Measurements from ENCODE around the gene RHBDL2. TPM values are rescaled to one million over a fixed set of nuclear protein-coding genes. Genes with fewer than 3 reads are reported as not detected.
"Not testable (repeated sequence)": the region's sequence is repeated elsewhere in the genome, so short reads cannot be mapped to it uniquely, and the experiment has no call there.

RHBDL2 gene
- total and polyA plus RNA-seq, 2 of the 4 experiments (the other 2 are of a cell fraction) = 0.36 to 0.38 TPM

GRCh38 chr1:38845088-38845487 is 96.5 kb downstream of the RHBDL2 start:
- H3K4me2 ChIP-seq (ENCODE audit: low read depth, low read length) = not testable (repeated sequence)

More at GRCh38 chr1:38845088-38845487, 96.5 kb downstream of the RHBDL2 start:
- H3K9me3 ChIP-seq (ENCODE audit: control insufficient read depth, insufficient read depth, low read length); in situ Hi-C loops (cut with MboI; ENCODE audit: low sequenced_read_pairs); H3K27me3 ChIP-seq (ENCODE audit: control insufficient read depth, insufficient read depth, low read length); H2BK120ac ChIP-seq (ENCODE audit: low read depth, low read length); H2BK20ac ChIP-seq (ENCODE audit: low read depth, low read length); H3K9ac ChIP-seq (ENCODE audit: low read depth, low read length); H4K91ac ChIP-seq (ENCODE audit: insufficient read depth, low read depth, low read length); H3K4me1 ChIP-seq (ENCODE audit: control insufficient read depth, insufficient read depth, low read length); H2AK9ac ChIP-seq (replicated peaks; ENCODE audit: low read depth, low read length, poor library complexity); H3K18ac ChIP-seq (ENCODE audit: low read depth, low read length); H3K9me1 ChIP-seq (ENCODE audit: insufficient read depth, low read length); H3K79me1 ChIP-seq (ENCODE audit: low read depth in 1 of 2, low read length in 2 of 2); H3K27ac ChIP-seq (ENCODE audit: insufficient read depth, low read length); intact Hi-C loops (cut with micrococcal nuclease); H3K4me3 ChIP-seq (ENCODE audit: insufficient read depth, low read depth, low read length); H2AFZ ChIP-seq (replicated peaks; ENCODE audit: low read length, poor library complexity); H3K23ac ChIP-seq (ENCODE audit: low read depth, low read length); H3K4ac ChIP-seq (ENCODE audit: low read depth, low read length); H4K20me1 ChIP-seq (ENCODE audit: insufficient read depth, low read length); POLR2A ChIA-PET (ENCODE audit: unreplicated experiment); H4K8ac ChIP-seq (ENCODE audit: low read depth in 2 of 2, low read length in 2 of 2); dilution Hi-C loops (cut with HindIII; ENCODE audit: low sequenced_read_pairs, unreplicated experiment); H2AK5ac ChIP-seq (ENCODE audit: low read depth, low read length); BruUV-seq (replicated peaks); DNase-seq; H3K56ac ChIP-seq (ENCODE audit: extremely low read depth, insufficient read depth, low read length); H3K14ac ChIP-seq (replicated peaks; ENCODE audit: low read depth, low read length); H2BK15ac ChIP-seq (ENCODE audit: low read depth, low read length); H4K5ac ChIP-seq (ENCODE audit: low read depth, low read length); ATAC-seq (ENCODE audit: low read depth); H2BK5ac ChIP-seq (ENCODE audit: low read depth, low read length, poor library complexity, severe bottlenecking): not testable (repeated sequence)
- CTCF ChIA-PET = interaction anchor here (0.6 kb wide), 1 partner anchor 148 kb away, joined by 3 read pairs; no protein-coding TSS in a partner anchor
- no CpG with 5 or more reads among the region's 3 CpGs for WGBS, 2 experiments (ENCODE audit: extremely low coverage in 2 of 2, insufficient read length in 1 of 2)
- peaks cover 30% of the 10 kb centered on the region for H3K36me3 ChIP-seq (ENCODE audit: control insufficient read depth, insufficient read depth, low read length)

Data from IMR-90 (cell line).